Neuron (in vitro differentiated cells): ENCODE measurements around the gene ZNF598.
A peak's percentile ranks its signal among the peaks of the same experiment; 100 is the strongest.

Source experiments
- H2AFZ ChIP-seq: one replicate; pipeline ENCODE4 v1.6.1; 2013; ENCODE audit warnings: low read depth, mild to moderate bottlenecking, inconsistent platforms, low read length, moderate library complexity
- H3K27me3 ChIP-seq: one replicate; pipeline ENCODE4 v1.6.1; 2013; ENCODE audit warnings: low read length; ENCODE audit not compliant: insufficient read depth
- H3K36me3 ChIP-seq: one replicate; pipeline ENCODE4 v1.6.1; 2013; ENCODE audit warnings: low read length; ENCODE audit not compliant: insufficient read depth
- H3K4me1 ChIP-seq: one replicate; pipeline ENCODE4 v1.6.1; 2013; ENCODE audit warnings: low read length; ENCODE audit not compliant: insufficient read depth
- H3K4me3 ChIP-seq: 2 replicates; pipeline ENCODE4 v1.5.1; 2013; ENCODE audit warnings: mild to moderate bottlenecking, low read length, moderate library complexity
- H3K9me3 ChIP-seq: one replicate; pipeline ENCODE4 v1.6.1; 2013; ENCODE audit warnings: low read length

Gene ZNF598

GRCh38 chr16:2045965-2046892 lies 36.6 kb upstream of the ZNF598 start:
- no peak overlapping the region for H2AFZ ChIP-seq
- no peaks in the 10 kb centered on the region for H3K9me3 ChIP-seq
- H3K36me3 ChIP-seq = peaks cover 9% of the 10 kb centered on the region
- peak overlapping the region; percentile 84 for H3K4me3 ChIP-seq
- H3K27me3 ChIP-seq = no peaks in the 10 kb centered on the region
- H3K4me1 ChIP-seq = peaks cover 15% of the 10 kb centered on the region

GRCh38 chr16:2044541-2044940 lies 34.9 kb upstream of the ZNF598 start:
- Histone ChIP-seq H3K36me3 (no peaks in the 10 kb centered on the region), H3K9me3 (no peaks in the 10 kb centered on the region), H3K4me1 (peaks cover 15% of the 10 kb centered on the region), H2AFZ (no peak overlapping the region), H3K4me3 (no peak overlapping the region), H3K27me3 (no peaks in the 10 kb centered on the region)

GRCh38 chr16:2043667-2044451 lies 34.2 kb upstream of the ZNF598 start:
- Histone ChIP-seq H3K27me3 (no peaks in the 10 kb centered on the region), H3K4me1 (peaks cover 13% of the 10 kb centered on the region), H3K36me3 (no peaks in the 10 kb centered on the region), H3K9me3 (no peaks in the 10 kb centered on the region), H2AFZ (no peak overlapping the region), H3K4me3 (no peak overlapping the region)

DNA sequence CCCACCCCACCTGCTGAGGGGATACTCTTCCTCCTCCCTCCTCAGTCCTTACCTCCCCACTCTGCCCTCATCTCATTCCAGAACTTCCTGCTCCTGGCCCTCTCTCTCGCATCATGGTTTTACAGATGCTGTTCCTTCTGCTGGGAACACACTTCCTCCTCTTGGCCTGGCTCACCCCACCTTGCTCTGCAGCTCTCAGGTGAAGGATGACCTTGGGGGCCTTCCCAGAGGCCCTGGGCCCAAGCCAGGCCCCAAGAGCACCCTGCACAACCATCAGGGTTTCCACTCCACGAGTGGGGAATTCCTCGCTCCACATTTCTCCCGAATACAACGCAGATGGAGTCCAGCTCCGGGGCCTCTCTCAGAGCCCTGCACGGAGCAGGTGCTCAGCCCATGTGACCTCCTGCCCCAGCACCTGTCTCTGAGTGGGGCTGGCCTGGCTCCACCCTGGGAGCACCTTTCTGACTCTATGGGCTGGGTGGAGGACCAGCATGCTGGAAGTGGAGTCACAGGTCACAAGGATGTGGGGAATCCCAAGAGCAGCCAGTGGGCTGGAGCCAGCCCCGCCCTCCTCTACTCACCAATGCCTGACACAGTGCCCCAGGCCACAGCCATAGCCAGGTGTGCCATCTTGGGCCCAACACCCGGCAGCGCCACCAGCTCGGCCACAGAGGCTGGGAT lies 33.5 kb upstream of the ZNF598 start:
- no peaks in the 10 kb centered on the region for H3K36me3 ChIP-seq
- no peak overlapping the region for H3K4me3 ChIP-seq
- no peak overlapping the region for H2AFZ ChIP-seq

GRCh38 chr16:2042171-2042985 lies 32.8 kb upstream of the ZNF598 start:
- no peaks in the 10 kb centered on the region for H3K9me3 ChIP-seq
- peaks cover 6% of the 10 kb centered on the region for H3K4me1 ChIP-seq
- no peak overlapping the region for H2AFZ ChIP-seq
- H3K4me3 ChIP-seq = no peak overlapping the region
- no peaks in the 10 kb centered on the region for H3K27me3 ChIP-seq
- no peaks in the 10 kb centered on the region for H3K36me3 ChIP-seq

More for the DNA sequence above, 33.5 kb upstream of the ZNF598 start:
- Histone ChIP-seq H3K9me3 (no peaks in the 10 kb centered on the region), H3K4me1 (peaks cover 6% of the 10 kb centered on the region), H3K27me3 (no peaks in the 10 kb centered on the region)

DNA sequence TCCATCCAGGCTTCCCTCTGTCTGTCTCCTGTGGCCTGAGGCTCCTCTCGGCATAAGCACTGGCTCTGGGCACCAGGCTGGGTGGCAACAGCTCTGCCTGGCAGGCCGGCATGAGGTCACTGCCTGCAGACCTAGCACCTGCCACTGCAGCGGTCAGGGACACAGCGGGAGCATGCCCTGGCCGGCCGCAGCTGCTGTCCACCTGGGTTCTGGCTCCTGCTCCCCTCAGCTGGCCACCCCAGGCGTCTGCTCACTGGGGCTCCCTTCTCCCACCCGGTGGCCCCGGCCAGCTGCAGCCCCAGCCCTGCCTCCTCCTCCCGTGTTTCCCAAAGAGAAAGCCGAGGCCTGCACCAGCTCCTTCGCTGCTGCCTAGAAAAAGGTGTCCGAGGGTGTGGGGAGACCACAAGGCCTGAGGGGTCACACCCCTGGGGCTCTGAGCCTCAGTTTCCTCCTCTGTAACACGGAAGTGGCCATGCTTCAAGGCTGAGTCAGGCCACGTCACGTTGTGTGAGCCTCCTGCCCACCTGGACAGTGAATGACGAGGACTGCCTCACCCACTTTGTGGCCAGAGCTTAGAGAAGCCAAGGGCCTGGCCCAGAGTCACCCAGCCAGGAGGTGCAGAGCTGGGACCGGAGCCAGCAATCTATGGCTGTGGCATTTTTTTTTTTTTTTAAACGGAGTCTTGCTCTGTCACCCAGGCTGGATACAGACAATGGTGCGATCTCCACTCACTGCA lies 31.3 kb upstream of the ZNF598 start:
- H2AFZ ChIP-seq = no peak overlapping the region
- H3K36me3 ChIP-seq = no peaks in the 10 kb centered on the region
- H3K27me3 ChIP-seq = no peaks in the 10 kb centered on the region
- no peak overlapping the region for H3K4me3 ChIP-seq
- peaks cover 1% of the 10 kb centered on the region for H3K4me1 ChIP-seq
- no peaks in the 10 kb centered on the region for H3K9me3 ChIP-seq

GRCh38 chr16:2040041-2040786 lies 30.6 kb upstream of the ZNF598 start:
- Histone ChIP-seq H2AFZ (no peak overlapping the region), H3K4me3 (no peak overlapping the region), H3K27me3 (no peaks in the 10 kb centered on the region), H3K9me3 (no peaks in the 10 kb centered on the region), H3K36me3 (no peaks in the 10 kb centered on the region), H3K4me1 (peaks cover 4% of the 10 kb centered on the region)

DNA sequence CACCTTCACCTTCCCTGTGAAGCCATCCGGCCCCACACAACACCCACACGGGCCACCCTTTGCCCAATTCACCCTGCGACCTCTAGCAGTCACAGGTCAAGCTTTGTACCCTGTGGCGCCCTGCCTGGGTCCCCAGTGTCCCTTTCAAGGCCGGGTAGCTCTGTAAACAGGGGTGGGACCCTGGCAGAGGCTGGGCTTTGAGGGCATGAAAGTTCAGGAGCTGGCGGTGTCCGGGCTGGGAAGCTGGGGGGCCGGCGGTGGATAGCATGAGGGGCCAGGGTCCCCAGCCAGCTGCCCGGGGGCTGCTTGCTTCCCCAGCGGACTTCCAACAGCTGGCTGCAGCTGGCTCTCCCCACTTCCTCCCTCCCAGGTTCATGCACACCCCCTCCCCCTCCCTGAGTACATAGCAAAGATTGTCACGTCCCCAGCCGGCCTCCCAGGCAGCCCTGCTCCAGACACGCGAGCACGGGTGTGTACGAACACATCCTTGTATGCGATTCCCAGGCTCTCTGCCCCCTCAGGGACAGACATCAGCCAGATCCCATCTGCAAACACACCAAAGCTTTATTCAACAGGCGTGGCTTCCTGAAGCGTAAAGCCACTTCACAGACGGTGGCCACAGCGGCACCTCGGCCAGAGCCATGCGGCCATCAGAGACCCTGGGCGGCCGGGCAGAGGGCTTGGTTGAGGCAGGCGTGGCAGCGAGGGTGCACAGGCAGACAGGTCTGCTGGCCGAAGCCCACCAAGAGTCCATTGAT lies 29.8 kb upstream of the ZNF598 start:
- H3K4me1 ChIP-seq = peaks cover 4% of the 10 kb centered on the region
- H3K27me3 ChIP-seq = no peaks in the 10 kb centered on the region
- H2AFZ ChIP-seq = no peak overlapping the region
- no peaks in the 10 kb centered on the region for H3K36me3 ChIP-seq
- no peak overlapping the region for H3K4me3 ChIP-seq
- H3K9me3 ChIP-seq = no peaks in the 10 kb centered on the region

DNA sequence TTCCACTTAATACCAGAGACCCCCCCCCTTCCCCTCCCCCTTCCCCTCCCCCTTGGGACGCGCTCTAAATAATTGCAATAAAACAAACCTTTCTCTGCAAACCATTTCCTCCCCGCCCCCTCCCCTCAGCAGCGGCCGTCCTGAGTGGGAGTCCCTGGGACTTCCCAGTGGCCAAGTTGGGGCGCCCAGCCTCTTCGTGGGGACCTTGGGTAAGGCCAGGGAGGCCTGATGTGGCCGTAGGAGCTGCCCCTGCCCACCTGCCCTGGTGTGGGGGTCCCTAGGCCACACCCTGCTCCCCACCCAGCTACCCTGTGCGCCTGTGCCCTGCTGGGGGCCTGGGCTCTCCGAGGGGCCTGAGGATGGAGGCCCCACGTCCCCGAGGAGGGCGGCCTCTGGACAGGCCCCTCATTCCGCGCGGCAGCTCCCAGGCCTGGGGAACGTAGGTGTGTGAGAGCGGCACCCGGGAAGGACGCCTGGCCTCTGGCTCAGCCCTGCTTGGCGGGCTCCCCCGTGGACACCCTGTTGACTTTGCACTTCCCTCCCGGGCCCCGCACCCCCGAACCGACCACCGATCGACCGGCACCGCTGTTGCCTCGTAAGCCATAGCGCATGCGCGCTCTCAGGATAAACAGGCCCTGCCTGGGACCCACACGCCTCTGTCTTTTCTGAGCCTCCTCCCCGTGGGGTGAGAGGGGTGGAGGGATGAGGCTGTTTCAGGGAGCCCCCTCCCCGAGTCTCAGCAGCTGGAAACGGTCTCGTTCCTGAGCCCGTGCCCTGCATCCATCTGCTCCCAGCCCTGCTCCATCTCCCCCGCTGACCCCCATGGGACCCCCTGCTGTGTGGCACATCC lies 29.0 kb upstream of the ZNF598 start:
- no peaks in the 10 kb centered on the region for H3K27me3 ChIP-seq
- H2AFZ ChIP-seq = no peak overlapping the region
- peaks cover 9% of the 10 kb centered on the region for H3K4me1 ChIP-seq
- H3K9me3 ChIP-seq = no peaks in the 10 kb centered on the region
- H3K36me3 ChIP-seq = no peaks in the 10 kb centered on the region
- H3K4me3 ChIP-seq = no peak overlapping the region

- H2AFZ ChIP-seq = no peak overlapping the region
- peaks cover 14% of the 10 kb centered on the region for H3K4me1 ChIP-seq
- H3K36me3 ChIP-seq = no peaks in the 10 kb centered on the region
- no peak overlapping the region for H3K4me3 ChIP-seq
- no peaks in the 10 kb centered on the region for H3K9me3 ChIP-seq
- no peaks in the 10 kb centered on the region for H3K27me3 ChIP-seq
Observed at GRCh38 chr16:2037647-2038381, 28.2 kb upstream of the ZNF598 start.
